Islet precursor cell (in vitro differentiated cells): ENCODE measurements around the gene VMO1.
A peak's percentile ranks its signal among the peaks of the same experiment; 100 is the strongest.

ENCODE experiments used
- DNase-seq: peaks from one replicate; pipeline ENCODE4 v3.0.0-alpha.2; 2018

The VMO1 gene

GRCh38 chr17:4751932-4752331, 34.2 kb downstream of the VMO1 start:
- no peak for DNase-seq

GRCh38 chr17:4750606-4751005, 35.6 kb downstream of the VMO1 start:
- DNase-seq = no peak

GRCh38 chr17:4748686-4749085, 37.5 kb downstream of the VMO1 start:
- no peak for DNase-seq

- DNase-seq = no peak
Measured at GRCh38 chr17:4747847-4748246, 38.3 kb downstream of the VMO1 start.

GRCh38 chr17:4744999-4745969, 40.9 kb downstream of the VMO1 start:
- DNase-seq = peak; percentile 81

GRCh38 chr17:4743898-4744297, 42.3 kb downstream of the VMO1 start:
- no peak for DNase-seq

GRCh38 chr17:4743216-4743615, 42.9 kb downstream of the VMO1 start:
- no peak for DNase-seq

GRCh38 chr17:4742629-4743028, 43.5 kb downstream of the VMO1 start:
- no peak for DNase-seq

DNA sequence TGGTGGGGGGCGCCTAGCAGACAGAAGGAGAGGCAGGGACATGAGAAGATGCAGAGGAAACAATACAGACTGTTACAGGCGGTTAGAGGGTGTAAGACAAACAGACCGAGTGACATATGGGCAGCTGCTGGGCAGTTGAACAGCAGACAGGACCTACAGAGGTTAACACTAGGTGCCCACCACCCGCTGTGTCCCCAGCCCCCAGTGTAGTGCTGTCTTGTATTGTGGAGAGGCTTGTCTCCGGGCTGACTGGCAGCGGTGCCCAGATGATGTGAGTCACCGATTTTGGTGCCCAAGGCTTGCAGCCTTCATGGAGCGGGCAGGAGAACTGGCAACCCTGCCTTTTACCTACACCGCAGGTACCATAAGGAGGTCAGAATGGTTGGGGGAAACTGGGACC, 44.0 kb downstream of the VMO1 start:
- no peak for DNase-seq

DNA sequence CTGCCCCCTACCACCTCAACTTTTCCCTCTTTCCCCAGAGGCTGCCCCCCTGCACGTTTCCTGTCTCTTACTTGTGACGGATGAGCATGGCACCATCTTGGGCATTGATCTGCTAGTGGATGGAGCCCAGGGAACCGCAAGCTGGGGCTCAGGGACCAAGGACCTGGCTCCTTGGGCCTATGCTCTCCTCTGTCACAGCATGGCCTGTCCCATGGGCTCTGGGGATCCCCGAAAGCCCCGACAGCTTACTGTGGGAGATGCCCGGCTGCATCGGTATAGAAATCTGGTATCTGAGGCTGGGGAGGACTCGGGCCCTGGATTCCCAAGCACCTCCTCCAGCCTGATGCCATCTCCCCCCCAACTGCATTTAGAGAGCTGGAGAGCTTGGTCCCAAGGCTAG, 44.6 kb downstream of the VMO1 start:
- no peak for DNase-seq

DNA sequence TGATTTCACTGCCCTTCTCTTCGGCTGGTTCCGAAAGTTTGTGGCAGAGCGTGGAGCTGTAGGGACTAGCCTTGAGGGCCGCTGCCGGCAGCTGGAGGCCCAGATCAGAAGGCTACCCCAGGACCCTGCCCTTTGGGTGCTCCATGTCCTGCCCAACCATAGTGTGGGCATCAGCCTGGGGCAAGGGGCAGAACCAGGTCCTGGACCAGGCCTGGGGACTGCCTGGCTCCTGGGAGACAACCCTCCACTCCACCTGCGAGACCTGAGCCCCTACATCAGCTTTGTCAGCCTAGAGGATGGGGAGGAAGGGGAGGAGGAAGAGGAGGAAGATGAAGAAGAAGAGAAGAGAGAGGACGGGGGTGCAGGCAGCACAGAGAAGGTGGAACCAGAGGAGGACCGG, 45.6 kb downstream of the VMO1 start:
- DNase-seq = no peak

DNA sequence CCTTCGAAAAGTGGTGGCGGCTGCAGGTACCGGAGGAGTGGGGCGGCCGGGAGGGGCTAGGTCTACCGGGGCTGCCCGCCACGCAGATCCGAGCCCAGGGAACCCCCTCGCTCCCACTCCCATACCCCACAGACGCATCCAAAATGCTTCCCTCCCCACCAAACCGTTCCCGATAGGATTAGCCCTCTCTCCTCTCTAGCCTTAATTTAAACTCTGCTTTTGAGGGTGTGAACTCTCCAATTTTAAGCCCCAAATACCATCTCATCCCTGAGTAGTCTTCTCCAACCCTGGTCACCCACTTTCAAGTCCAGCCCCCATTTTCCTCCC, 46.2 kb downstream of the VMO1 start:
- no peak for DNase-seq

GRCh38 chr17:4739122-4740024, 46.8 kb downstream of the VMO1 start, which contains the start of the genes CXCL16 and ZMYND15:
CXCL16 (minus strand) TSS chr17:4739928; CDS start chr17:4739339, 589 bp downstream.
ZMYND15 (plus strand) TSS chr17:4739833; CDS start chr17:4740549, 716 bp downstream.
- peak; percentile 66 for DNase-seq

GRCh38 chr17:4738136-4739121, 47.7 kb downstream of the VMO1 start:
- peak; percentile 60 for DNase-seq

- DNase-seq = no peak
Measured at GRCh38 chr17:4735876-4736651, 50.1 kb downstream of the VMO1 start.
